ENCODE data around the gene STK25.

DNA sequence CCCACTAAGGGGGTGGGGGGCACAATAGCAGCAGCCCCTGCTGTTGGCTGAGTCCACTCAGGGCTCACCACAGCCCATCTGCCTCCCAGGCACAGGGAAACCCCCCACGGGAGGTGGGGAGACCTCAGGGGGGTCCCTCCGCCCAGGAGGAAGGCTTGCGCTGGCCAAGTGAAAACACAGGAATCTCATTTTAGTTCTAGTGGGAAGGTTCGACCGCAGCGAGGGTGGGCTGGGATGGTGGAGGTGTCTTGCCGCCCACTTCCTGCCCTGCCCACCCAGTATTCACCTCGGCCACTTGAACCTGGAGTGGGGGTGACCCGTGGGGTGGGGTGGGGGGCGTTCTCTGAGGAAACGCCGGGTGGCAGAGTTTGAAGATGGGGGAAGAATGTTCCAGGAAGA, 43.2 kb upstream of the STK25 start:
- TF ChIP-seq, protein P1, sequence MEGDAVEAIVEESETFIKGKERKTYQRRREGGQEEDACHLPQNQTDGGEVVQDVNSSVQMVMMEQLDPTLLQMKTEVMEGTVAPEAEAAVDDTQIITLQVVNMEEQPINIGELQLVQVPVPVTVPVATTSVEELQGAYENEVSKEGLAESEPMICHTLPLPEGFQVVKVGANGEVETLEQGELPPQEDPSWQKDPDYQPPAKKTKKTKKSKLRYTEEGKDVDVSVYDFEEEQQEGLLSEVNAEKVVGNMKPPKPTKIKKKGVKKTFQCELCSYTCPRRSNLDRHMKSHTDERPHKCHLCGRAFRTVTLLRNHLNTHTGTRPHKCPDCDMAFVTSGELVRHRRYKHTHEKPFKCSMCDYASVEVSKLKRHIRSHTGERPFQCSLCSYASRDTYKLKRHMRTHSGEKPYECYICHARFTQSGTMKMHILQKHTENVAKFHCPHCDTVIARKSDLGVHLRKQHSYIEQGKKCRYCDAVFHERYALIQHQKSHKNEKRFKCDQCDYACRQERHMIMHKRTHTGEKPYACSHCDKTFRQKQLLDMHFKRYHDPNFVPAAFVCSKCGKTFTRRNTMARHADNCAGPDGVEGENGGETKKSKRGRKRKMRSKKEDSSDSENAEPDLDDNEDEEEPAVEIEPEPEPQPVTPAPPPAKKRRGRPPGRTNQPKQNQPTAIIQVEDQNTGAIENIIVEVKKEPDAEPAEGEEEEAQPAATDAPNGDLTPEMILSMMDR (conservative IDR thresholded peaks at IDR 0.05 in 1 of 2, IDR thresholded peaks at IDR 0.05 in 1 of 2; ENCODE audit: extremely low read depth in 1 of 2, insufficient read depth in 1 of 2, low read depth in 1 of 2, low read length in 2 of 2): no peak
- TF ChIP-seq EZH2 (IDR thresholded peaks at IDR 0.05; ENCODE audit: borderline replicate concordance, low read length): no peak

All from mammary epithelial cell (primary cell).